NAMALWA (cell line): ENCODE measurements around the gene MTAP.

ENCODE experiments used
- DNase-seq: peaks from one replicate; pipeline ENCODE4 v3.0.0-alpha.2; 2015; ENCODE audit warnings: low spot score

Gene MTAP

DNA sequence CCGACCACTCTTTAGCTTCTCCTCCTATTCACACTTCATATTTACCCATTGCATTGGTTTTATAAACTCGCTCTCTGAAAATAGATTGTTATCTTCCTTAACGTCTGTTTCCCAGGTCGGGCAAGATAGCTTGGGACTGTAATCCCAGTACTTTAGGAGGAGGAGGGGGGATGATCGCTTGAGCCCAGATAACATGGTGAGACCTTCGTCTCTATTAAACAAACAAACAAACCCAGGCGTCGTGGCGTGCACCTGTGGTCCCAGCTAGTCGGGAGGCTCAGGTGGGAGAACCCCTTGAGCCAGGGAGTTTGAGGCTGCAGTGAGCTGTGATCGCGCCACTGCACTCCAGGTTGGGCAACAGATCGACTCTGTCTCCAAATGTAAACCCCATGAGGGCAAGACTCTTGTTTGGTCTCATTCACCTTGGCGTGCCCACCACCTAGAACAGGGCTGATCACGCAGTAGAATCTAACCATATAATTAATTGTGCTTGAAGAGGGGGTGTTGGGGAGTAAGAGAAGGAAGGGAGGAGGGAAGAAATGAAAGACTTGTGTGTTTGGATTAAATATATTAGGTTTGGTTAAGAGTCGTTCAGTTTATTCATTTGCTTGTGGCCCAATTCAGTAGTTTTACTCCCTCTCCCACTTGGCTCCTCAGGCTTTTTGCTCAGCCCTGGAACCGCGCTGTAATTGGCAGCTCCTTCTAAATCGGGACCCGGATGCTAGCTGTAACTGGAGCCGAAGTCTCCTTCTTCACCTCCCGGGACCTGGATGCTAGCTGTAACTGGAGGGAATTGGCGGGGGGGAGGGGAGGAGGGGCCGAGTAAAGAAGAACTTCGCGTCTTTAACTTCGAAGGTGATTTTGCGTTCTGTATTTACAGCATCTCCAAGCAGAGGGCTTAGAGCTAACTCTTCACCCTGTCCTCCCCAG, 166.8 kb downstream of the MTAP start:
- no peak for DNase-seq

DNA sequence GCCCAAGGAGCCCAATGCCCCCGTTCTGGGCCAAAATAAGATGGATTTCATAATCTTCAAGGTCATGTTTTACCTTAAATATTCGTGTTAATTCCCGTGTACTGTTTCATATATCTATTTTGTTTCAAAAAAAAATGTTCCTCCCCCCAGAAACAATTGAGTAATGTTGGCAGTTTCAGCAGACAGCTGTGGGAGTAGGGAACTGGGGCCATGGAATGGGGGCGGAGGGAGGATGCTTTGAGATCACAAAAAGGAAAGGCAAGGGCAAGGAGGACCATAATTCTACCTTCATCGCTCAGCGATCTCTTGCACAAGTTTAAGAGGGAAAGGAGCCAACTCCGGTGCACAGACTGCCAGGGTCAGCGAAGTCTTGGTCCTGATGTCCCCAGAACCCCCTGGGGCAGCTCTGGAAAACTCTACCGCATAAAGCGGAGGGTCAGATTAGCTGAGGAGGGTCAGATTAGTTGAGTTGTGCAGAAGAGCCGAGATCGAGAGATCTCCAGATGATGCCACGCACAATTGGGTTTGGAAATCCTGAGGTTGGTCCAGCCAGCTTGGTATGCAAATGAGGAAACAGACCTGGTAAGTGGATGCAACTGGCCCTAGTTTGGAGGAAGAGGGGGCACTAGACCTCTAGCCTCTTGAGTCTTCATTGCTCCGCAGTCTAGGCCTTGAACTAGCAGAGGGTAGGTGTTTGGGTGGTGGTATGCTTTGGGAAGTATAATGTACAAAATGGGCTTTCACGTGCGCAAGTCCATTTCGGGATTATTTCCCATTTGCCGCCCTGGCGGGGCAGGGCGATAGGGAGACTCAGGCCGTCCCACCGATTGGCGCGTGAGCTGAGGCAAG, 167.7 kb downstream of the MTAP start:
- DNase-seq, result no peak

DNA sequence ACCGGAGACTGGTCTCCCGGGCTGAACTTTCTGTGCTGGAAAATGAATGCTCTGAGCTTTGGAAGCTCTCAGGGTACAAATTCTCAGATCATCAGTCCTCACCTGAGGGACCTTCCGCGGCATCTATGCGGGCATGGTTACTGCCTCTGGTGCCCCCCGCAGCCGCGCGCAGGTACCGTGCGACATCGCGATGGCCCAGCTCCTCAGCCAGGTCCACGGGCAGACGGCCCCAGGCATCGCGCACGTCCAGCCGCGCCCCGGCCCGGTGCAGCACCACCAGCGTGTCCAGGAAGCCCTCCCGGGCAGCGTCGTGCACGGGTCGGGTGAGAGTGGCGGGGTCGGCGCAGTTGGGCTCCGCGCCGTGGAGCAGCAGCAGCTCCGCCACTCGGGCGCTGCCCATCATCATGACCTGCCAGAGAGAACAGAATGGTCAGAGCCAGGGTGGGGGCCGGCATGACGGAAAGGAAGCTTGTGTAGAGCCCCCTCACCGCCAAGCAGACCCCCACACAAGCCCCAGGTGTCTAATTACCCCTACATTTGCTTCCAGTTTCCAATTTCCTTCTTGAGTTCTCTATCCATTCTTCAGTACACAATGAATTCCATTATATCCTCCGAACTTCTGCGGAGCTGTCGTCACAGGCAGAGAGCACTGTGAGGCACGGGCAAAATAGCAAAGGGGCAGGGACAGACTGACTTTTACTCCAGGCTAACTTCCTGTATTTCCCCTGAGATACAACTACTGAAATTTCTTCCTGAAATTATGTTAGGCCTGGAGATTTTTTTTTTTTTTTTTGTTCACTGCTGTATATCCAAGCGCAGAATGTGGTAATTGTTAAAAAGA, 168.6 kb downstream of the MTAP start:
- DNase-seq, result no peak

DNA sequence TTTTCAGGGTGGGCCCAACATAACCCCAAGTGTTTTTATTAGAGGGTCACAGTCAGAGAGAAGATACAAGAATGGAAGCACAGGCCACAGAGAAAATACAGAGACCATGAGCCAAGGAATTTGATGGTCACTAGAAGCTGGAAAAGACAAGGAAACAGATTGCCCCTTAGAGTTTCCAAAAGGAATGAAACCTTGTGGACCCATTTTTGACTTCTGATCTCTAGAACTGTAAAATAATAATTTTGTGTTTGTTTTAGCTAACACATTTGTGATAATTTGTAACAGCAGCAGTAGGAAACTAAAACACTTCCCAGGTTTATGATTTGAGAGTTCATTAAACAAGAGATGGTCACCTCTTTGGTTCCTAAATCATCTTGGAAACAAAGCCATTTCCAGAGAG, 169.9 kb downstream of the MTAP start:
- DNase-seq, result no peak

DNA sequence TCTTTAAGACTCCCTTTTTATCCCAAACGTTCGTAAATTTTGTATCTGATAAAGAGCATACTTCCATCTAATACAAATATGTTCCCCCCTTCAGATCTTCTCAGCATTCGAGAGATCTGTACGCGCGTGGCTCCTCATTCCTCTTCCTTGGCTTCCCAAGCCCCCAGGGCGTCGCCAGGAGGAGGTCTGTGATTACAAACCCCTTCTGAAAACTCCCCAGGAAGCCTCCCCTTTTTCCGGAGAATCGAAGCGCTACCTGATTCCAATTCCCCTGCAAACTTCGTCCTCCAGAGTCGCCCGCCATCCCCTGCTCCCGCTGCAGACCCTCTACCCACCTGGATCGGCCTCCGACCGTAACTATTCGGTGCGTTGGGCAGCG, 171.9 kb downstream of the MTAP start:
- no peak for DNase-seq

DNA sequence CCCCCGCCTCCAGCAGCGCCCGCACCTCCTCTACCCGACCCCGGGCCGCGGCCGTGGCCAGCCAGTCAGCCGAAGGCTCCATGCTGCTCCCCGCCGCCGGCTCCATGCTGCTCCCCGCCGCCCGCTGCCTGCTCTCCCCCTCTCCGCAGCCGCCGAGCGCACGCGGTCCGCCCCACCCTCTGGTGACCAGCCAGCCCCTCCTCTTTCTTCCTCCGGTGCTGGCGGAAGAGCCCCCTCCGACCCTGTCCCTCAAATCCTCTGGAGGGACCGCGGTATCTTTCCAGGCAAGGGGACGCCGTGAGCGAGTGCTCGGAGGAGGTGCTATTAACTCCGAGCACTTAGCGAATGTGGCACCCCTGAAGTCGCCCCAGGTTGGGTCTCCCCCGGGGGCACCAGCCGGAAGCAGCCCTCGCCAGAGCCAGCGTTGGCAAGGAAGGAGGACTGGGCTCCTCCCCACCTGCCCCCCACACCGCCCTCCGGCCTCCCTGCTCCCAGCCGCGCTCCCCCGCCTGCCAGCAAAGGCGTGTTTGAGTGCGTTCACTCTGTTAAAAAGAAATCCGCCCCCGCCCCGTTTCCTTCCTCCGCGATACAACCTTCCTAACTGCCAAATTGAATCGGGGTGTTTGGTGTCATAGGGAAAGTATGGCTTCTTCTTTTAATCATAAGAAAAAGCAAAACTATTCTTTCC, 172.4 kb downstream of the MTAP start:
- no peak for DNase-seq

DNA sequence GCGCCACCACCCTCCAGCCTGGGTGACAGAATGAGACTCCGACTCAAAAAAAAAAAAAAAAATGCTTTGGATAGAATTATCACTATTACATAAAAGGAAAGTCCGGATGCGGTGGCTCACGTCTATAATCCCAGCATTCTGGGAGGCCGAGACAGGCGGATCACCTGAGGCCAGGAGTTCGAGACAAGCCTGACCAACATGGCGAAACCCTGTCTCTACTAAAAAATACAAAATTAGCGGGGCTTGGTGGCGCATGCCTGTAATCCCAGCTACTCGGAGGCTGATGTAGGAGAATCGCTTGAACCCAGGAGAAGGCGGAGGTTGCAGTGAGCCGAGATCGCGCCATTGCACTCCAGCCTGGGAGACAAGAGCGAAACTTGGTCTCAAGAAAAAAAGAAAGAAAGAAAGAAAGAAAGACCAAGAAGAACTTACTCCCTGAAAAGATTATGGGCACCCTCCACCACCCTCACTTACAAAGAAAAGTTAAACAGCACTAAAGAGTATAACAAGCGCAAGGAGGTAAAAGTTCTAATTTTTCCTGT, 174.0 kb downstream of the MTAP start:
- no peak for DNase-seq

DNA sequence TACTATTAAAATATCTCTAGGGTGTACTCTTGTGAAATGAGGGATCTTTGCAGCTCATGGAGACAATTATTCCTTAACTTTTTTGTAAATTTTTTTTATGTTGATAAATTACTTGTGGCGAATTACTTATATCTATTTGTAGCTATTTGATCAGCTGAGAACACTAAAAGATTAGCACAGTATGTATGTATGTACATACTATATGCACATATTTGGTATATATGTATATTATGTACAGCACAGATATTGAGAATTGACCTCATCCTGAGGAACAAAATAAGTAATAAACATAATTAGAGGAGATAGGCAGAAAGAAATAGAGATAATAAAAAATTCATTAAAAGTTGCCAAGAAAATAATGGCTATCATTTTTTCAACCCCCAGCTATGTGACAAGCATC, 180.0 kb downstream of the MTAP start:
- no peak for DNase-seq

DNA sequence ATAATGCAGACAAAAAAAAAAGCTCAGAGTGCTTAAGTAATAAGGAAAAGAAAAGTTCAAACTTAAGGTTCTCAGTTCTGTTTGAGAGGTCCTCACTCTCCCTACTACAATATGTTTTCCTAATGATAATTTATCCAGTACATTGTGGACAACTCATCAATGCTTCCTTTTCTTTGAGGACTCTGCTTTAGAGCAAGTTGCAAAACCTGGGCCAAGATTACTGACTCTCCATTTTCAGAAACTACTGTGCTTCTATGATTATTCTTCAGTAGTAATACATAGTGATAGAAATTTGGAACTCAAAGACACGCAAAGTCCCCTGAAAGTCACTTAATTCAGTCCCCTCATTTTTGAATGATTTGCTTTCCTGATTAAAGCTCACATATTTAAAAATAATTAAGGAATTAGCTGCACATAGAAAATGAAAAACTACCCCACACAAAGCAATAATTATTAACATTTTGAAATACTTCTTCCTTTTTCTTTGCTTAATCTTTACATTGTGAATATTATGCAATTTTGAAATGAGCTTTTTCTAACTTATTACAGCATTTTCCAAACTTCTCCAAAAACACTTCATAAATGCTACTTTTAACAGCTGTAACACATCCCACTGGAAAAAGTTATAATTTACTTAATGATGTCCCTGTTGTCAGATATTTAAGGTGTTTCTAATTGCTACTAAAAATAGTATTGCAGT, 180.6 kb downstream of the MTAP start:
- DNase-seq, result no peak

DNA sequence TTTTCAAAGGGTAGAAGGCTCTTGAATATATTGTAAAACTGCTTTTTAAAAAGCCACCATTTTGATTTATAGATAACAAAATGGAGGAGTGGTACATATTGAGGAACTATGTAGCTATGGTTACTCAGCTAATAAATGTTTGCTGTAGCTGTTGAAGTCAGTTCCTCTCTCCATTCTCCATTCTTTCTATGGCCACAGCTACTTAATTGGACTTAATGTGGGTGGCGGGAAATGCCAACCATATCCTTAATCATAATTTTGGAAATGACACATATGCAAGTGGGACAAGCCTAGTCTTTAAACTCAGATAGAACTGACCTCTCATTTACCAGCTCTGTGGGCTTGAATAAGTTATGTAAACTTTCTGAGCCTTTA, 181.1 kb downstream of the MTAP start:
- DNase-seq, result no peak

DNA sequence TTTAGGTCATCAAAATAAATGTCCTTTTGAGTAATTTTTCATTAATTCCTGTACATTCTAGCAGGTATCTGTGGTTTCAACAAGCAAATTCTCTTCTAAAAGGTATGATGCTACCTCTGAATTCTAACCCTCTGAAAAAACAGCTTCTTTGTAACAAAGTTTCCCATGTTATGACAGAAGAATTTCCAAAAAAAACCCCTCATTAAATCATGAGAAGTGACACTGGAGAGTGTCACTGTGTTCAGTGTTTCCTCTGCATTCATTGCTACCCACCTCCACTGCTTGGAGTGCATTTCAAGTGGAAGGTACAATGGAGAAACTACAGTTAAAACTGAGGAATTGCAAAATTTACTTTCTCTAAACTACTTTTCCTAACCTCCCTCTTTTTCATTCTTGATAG, 181.7 kb downstream of the MTAP start:
- no peak for DNase-seq

DNA sequence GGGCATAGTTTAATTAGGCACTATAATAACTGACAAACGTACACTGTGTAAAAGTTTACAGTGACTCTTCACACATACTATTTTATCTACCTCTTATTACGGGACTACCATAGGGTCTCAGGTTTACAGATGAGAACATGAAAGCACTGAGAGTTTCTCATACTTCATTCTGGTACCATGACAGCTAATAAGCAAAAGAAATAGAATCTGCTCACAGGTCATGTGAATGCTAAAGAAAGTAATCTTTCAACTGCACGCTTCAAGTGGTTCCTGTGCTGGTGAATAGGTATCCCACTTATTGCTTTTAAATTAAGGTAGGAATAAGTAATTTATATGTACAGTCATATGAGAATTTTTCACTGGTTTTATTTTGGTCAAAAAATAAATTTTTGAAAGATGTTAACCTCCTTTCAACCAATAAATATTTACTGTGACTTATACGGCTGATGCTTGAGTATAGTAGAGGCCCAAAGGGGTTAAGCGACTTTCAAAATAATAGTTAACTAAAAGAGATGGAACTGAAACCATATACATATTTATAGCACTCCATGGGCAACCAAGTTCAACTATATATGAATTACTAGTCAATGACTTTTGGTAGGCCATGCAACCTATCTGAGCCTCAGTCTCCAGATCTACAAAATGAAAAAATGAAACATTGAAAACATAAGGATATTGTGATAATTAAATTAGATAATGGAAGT, 183.7 kb downstream of the MTAP start:
- no peak for DNase-seq
